Suppressor macrophage (primary cell): Measurements from ENCODE around the gene ARHGEF2.

Experiments
- DNase-seq, 4 experiments: peaks; one replicate each; pipeline ENCODE4 v3.0.0-alpha.2; 2020 to 2022

Gene ARHGEF2

GRCh38 chr1:155971910-155972809, 6.2 kb downstream of the ARHGEF2 start:
- DNase-seq: no peak

- peak; percentile 92 to 97 (median 96) for DNase-seq
These were observed 7.7 kb downstream of the ARHGEF2 start for GRCh38 chr1:155970531-155971167.

- DNase-seq: no peak
These were observed 9.0 kb downstream of the ARHGEF2 start for GRCh38 chr1:155969377-155969791.

- peak in 2 of 4 experiments; percentile 49 to 54 for DNase-seq
These were observed 9.7 kb downstream of the ARHGEF2 start for GRCh38 chr1:155968670-155969069.

GRCh38 chr1:155968051-155968400, 10.3 kb downstream of the ARHGEF2 start:
- no peak for DNase-seq

- DNase-seq: peak in 3 of 4 experiments; percentile 50 to 70 (median 57)
These were observed 10.9 kb downstream of the ARHGEF2 start for GRCh38 chr1:155967341-155968050.

- DNase-seq: no peak
These were observed 11.6 kb downstream of the ARHGEF2 start for GRCh38 chr1:155966750-155967149.

GRCh38 chr1:155966135-155966534, 12.2 kb downstream of the ARHGEF2 start:
- DNase-seq: no peak

GRCh38 chr1:155964193-155964592, 14.2 kb downstream of the ARHGEF2 start:
- DNase-seq: no peak

GRCh38 chr1:155962599-155963211, 15.6 kb downstream of the ARHGEF2 start:
- peak in 3 of 4 experiments; percentile 56 to 63 (median 57) for DNase-seq

- DNase-seq: peak; percentile 63 to 81 (median 72)
These were observed 16.4 kb downstream of the ARHGEF2 start for GRCh38 chr1:155961937-155962336.

GRCh38 chr1:155960081-155960745, 18.1 kb downstream of the ARHGEF2 start:
- no peak for DNase-seq

- no peak for DNase-seq
These were observed 20.9 kb downstream of the ARHGEF2 start for GRCh38 chr1:155957411-155957915.

GRCh38 chr1:155954645-155955044, 23.7 kb downstream of the ARHGEF2 start:
- peak in 1 of 4 experiments; percentile 41 for DNase-seq

GRCh38 chr1:155952505-155952890, 25.8 kb downstream of the ARHGEF2 start:
- no peak for DNase-seq

GRCh38 chr1:155951753-155952504, 26.4 kb downstream of the ARHGEF2 start:
- no peak for DNase-seq

GRCh38 chr1:155950829-155951228, 27.5 kb downstream of the ARHGEF2 start:
- no peak for DNase-seq

- peak in 1 of 4 experiments; percentile 1 for DNase-seq
These were observed 30.6 kb downstream of the ARHGEF2 start for GRCh38 chr1:155947741-155948140.

- DNase-seq: peak in 1 of 4 experiments; percentile 1
These were observed 31.1 kb downstream of the ARHGEF2 start for GRCh38 chr1:155947292-155947691.

GRCh38 chr1:155946633-155947219, 31.6 kb downstream of the ARHGEF2 start:
- DNase-seq: peak in 1 of 4 experiments; percentile 1

GRCh38 chr1:155944444-155944799, 33.9 kb downstream of the ARHGEF2 start:
- peak in 3 of 4 experiments; percentile 44 to 55 (median 47) for DNase-seq
